Stimulated activated CD8-positive, alpha-beta memory T cell treated with anti-CD3 and anti-CD28 coated beads, Interleukin-7, amount 100 ng/mL, for 48 hours (primary cell): ENCODE results near the gene SPHK1.

ENCODE experiments used
- DNase-seq, 2 donors: peaks; one replicate each; pipeline ENCODE4 v3.0.0-alpha.2; 2020; ENCODE audit warnings: low read depth in 1 of 2; ENCODE audit errors: extremely low read depth in 1 of 2

Gene SPHK1

DNA sequence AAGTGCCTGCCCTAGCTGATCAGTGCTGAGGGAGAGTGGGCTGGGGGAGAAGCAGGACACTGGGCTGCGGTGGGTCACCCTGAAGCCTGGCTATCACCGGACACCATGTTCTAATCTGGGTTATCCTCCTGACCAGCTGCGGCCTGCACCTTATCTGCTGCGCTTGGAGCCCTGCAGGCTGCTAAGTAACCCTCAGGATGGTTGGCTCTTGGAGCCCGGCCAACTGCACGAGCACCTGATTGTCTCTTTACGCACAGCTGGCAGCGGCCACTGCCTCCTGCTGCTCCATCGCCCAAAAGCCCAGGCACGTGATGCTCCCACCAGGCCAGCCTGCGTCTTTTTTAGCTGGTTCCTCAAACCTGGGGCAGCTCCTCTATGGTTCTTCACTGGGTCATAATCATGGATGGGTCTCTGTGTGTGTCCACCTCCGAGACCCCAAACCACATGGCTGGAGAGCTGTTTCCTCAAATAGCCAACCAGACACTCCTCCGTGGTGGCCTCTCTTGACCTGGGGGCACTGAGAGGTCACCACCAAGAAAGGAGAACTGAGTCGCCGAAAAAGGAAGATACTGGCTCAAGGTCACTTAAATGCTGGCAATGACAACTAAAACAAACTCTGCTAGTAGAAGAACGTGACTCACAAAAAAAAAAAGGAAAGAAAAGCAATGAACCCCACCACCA is 21.7 kb downstream of the SPHK1 start:
- DNase-seq, result no peak

DNA sequence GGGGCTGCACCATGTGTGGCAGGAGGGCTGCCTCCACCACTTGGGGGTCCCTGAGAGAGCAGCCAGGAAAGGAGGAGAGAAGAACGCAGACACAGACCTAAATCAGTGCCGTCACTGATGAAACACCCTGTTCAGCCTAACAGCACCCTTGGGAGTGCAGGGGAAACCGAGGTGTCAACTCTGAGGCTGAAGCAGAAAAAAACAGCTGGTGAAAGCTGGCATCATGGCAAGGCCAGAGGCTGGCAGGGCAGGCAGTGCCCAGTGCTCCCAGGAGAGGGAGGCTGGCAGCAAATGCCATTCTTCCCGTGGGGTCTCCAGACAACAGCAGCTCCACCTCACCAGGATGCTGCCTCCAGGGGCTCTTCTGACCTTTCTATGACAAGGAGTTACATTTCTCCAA is 23.1 kb downstream of the SPHK1 start:
- no peak for DNase-seq

DNA sequence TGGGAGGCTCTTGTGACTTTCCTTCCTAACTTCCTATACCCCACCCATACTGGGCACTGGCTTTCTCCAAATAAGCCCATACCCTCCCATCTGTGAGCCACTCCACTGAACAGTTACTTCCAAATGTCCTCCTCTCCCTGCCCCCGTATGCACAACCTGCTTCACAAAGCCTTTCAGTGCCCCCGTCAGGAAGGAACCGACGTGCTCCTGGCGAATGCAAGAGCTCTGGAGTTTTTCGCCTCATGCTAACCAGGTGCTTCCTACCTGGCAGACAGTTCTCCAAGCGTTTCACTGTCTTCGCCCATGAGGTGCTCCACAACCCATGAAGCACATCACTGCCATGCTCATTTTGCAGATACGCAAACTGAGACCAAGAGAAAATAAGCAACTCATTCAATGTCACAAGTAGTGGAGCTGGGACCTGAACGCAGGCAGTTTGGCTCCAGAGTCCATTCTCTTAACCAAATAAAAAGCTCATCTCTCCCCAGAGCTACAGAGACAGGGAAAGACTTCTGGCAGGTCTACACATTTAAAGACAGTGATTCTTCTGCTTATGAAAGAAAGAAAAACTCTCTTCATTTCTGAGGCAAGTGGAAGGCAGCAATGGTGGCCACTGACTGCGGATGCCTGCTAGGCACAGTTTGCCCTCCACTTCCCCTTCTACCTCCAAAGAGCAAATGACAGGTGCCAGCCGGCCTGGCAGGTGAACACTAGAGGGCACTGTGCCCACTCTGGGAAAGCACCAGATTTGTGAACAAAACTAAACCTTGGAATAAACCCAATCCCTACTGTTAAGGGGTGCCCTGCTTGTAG is 23.8 kb downstream of the SPHK1 start:
- peak in 1 of 2 donors; percentile 27 for DNase-seq

DNA sequence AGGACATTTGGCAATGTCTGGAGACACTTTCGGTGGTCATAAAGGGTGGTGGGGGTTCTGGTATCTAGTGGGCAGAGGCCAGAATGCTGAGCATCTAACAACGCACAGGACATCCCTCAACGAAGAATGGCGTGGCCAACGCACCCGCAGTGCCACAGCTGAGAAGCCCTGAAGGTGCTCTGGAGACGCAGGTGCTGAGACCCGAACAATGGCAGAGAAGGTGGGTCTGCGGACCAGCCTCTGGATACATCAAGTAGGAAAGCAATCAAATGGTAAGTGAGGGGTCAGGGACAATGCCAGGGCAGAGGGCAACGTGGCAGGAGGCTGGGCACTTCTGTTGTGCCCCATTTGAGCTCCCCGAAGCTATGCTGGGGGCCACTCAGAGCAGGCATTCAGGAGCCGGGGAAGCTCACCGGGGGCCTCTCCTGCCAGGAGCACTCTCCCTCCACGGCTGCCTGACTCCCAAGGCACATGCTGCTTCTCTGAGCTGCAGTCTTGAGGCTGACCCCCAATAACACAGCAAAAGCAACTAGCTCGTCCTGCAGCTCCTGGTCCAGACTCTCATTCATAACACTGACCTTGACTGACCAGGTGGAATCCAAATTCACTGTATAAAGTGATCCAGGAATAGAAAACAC is 26.0 kb downstream of the SPHK1 start:
- DNase-seq, result no peak

DNA sequence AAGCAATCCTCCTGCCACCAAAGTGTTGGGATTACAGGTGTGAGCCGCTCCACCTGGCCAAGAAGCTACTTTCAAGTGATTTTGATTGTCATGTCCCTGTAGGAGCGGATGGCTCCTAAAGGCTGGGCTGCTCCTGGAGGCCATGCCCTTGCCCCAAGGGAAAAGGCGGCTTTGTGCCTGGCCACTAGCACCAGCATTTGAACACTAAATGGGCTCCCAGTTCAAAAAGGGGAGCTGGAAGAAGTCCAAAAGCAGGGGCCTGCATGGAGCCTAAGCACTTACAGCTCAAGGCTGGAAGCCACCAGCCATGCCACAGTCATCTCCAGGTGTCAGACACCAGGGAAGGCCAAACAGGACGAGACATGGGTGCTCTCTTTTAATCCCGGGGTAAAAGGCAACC is 26.8 kb downstream of the SPHK1 start:
- DNase-seq, result no peak

DNA sequence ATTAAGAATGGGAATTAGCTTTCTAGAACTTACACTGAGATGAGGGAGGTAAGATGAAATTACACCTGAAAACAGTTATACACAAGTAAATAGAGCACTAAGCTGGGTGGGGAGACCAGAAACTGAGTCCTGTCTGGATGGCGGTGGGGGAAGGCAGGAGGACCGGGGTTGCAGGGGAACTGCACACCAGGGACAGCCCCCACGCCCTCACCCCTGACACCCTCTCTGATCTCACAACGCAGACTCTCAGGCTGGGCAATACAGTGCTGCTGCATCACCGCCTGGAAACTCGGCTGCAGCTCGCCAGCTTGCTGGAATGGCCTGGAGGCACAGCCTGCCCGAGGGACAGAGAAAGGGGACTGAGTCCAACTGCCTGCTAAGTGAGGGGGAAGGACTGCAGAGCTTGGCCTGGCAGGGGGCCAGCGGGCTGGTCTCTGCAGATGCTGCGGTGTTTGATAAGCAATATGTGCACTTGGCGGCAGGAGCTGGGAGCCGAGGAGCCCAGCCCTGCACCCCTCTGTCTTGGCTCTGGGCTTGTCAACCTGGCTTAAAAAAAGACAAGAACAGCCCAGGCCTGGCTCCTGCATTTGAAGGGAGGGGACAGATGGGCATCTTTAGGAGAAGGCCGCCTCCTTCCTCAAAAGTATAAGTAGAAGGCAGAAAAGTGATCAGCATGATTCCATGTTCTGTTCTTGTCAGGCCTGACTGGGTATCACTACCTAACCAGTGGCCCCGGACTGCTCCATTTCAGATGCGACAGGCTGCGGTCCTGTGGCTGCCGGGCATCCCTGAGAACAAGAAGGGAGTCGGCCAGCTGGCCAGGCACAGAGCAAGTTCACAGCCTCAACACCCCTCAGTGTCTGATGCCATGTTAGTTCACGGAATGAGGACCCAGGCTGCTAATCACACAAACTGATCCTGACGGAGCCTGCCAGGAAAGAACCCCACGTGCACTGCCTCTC is 30.2 kb downstream of the SPHK1 start:
- DNase-seq, result no peak

DNA sequence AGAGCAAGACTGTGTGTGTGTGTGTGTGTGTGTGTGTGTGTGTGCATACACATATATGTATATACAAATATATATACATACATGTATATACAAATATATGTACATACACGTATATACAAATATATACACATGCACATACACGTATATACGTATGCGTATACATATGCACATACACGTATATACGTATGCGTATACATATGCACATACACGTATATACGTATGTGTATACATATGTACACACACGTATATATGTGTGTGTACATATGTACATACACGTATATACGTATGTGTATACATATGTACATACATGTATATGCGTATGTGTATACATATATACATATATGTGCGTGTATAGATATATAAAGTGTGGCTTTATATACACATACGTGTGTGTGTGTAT is 31.4 kb downstream of the SPHK1 start:
- no peak for DNase-seq

DNA sequence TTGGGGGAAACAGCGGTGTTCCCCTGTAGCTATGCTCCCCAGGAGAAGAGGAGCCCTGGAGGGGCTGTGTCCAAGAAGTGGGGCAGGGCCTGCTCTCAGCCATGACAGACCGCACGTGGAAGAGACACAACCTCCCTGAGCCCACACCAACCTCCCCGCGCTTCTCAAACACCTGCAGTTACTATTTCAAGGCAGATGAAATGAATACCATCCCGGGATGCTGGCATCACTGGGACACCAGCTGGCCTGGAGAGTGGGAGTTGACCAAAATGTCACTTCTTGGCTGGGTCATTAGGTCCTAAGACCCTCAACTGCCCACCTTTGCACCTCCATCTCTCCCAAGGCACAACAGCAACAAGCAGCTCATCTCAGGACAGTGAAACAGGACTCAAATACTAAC is 32.0 kb downstream of the SPHK1 start:
- no peak for DNase-seq

DNA sequence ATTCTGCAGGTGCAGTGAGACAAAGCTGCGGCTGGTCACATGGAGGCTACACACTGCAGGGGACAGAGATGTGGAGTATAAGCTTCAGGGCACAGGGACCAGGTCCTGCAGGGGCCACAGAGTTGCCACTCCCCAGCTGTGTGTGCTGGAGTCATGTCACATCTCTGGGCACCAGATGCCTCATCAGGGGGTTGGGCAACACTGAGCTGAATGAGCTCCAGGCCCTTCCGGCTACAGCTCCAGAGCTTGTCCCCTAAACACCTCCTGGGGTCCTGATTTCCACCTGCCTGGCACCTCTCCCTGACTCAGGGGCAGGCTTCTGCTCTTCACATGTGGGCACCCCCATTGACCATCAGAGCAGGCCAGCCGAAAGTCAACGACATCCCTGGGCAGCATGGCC is 32.5 kb downstream of the SPHK1 start:
- no peak for DNase-seq

DNA sequence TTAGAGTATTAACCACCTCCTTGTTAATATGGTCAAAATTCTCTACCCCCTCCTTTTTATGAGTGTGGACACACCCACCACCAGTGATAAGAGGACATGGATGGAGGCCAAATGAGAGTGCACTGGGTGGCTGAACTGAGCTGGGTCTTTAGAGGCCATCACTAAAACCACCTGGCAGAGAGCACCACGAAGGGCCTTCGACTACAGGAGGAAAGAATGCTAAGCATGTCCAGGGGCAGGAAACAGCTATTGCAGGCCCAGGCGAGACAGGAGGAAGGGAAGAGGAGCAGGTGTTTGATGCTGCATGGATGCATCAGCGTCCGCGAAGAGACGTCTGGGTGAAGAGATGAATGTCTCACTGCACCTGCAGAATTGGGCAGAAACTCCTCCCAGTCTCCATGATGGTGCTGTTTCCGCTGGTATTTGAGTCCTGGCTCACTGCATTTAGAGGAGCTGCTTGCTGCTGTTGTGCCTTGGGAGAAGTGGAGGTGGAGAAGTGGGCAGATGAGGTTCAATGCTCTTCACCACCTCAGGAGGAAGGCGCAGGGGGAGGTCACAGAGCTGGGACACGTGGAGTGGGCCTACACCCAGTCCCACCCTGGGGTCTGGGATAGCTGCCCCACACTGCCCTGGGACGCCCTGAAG is 33.2 kb downstream of the SPHK1 start:
- DNase-seq, result no peak

DNA sequence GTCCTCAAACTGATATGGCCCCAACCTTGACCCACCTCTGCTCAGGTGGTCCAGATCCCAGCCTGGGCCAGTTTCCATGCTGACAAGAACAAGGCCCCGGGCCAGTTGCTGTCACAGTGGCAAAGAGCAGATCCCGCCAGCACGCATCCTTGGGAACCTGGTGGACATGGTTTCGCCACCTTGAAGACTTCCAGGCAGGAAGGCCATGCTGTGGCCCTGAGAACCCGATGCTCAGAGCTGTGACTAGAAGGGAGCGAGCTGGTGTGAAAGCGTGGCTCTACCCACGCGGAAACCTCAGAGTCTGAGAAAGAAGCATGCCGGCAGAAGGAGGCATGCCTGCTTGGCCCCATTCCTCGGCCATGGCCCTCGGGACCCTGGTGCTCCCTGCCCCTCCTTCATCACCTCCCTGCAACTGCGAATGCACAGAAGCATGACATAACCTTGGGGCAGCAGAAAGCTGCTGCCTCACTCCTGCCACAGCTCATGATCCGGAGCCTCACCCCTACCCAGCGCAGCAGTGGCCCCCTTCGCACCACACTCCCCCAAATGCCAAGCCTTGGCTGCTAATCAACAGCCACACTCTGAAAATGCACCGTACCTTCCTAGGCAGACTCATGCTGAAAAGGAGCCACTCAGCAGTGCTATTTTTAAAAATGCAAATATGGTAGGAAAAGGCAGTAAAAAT is 35.3 kb downstream of the SPHK1 start:
- no peak for DNase-seq

DNA sequence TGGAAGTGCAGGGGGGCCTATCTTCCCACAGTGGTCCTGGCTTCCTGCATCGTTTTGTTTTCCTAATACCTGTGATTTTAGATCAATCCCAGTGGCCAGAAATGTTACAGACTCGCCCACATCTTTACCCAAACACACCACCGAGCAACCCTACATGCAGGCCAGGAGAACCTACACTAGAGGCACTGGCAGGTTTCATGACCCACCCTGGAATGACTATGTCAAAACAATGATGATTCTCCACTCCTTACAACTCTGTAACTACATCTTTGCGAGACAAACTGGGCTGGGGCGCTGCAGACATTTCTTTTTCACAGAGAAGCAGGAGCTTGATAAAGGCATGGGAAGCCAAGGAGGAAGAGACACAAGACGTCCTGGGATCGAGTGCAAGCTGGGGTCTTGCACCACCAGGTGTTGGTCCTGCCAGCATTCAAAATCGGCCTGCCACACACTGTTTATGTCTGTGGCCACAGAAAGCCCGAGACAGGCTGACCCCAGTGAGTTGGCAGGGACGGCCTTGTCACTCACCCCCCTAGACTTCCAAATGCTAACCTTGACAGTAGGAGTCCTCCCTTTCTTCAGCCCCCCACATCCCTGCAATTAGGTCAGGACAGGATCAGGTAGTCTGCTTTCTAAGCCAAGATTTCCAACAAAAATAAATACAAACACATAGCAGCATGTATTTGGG is 36.1 kb downstream of the SPHK1 start:
- DNase-seq, result no peak

DNA sequence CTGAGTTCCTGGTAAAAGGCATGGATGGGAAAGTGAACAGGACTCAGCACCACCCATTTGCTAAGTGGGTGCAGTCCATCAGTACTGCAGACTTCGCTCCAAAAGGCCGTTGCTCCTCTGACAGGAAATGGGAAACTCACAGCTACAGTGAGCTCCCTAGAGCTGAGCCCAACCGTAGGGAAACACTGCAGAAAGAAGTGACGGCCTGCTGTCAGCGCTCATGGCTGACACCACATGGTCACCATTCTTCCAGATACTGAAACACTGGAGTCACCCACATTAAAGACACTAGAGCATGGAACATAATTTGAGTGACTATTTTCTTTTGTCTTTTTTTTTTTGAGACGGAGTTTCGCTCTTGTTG is 36.6 kb downstream of the SPHK1 start:
- DNase-seq, result no peak

DNA sequence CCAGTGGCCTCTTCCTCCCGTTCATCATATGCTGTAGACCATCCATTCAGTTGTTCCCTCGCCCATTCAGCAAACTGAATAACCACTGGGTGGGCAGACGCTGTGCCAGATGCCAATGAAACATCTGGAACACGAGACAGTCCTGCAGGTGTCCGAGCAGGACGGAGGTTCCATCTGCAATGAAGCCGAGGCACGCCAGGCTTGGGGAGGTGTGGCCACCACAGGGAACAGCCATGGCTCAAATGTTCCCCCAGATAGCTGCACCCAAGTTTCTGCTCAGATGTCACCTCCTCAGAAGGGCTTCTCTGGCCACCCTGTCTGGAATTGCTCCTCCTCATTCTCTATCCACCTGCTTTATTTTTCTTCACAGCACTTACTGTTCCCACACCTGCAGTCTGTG is 38.0 kb downstream of the SPHK1 start:
- DNase-seq, result no peak

DNA sequence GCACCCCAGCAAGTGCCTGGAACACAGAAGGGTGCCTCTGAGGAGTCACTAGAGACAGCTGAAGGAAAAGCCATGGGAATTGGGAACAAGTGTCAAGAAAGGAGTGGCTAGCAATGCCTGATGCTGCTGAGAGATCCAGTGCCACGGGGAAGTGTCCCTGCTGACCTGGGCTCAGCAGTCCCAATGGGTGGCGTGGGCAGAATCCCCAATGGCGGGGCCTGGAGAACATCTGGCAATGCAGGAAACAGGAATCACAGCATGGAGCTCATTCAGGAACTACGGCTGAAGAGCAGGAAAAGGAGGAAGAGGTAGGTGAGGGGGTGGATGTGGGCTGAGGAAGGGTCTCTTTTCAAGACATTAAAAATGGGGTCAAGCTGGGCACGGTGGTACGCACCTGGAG is 38.5 kb downstream of the SPHK1 start:
- no peak for DNase-seq

DNA sequence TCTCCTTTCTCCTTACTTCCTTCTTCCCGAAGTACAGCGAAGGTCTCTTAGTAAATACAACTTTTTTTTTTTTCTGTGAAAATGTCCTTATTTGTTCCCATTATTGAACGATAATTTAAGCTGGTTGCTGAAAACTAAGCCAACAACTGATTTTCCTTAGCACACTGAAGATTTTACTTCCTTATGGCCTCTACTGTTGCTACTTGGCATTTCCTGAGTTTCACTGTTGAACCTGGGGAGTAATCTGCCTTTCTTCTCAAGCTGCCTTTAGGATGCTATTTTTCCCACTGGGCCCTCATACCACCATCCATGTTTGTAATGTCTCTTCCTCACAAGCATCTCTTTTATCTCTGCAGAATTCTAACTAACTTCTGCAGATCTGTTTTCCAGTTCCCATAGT is 42.4 kb downstream of the SPHK1 start:
- no peak for DNase-seq

DNA sequence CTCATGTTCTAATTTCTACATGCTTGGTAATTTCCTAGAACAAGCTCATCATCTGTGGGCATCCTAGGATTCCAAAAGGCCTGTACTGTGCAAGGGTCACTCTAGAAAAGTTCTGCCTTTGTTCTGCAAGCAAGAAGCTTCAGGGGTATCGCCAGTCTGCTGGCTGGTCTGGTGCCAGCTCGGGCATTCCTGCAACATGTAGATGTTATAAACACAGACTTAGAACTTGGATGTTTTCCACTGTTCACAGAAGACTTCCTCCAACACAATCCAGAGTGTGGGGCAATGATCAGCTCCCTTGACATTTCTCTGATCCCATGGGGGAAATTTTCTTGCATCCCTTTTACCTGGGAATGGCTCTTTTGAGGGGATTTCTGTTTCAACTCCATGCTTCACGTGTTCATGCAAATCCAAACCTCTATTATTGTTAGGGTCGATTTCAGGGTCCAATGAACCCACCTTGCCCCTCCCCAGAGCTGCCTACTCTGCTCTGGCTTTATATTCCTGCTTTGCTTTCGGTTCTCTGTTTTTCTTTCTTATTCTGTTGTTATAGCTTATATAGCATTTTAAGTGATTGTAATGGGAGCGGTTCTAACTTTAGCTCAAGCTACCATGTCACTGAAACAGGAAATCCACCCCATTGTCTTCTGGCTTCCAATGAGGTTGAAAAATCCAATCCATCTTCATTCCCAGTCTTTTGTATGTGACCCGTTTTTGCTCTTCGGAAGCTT is 43.3 kb downstream of the SPHK1 start:
- no peak for DNase-seq

DNA sequence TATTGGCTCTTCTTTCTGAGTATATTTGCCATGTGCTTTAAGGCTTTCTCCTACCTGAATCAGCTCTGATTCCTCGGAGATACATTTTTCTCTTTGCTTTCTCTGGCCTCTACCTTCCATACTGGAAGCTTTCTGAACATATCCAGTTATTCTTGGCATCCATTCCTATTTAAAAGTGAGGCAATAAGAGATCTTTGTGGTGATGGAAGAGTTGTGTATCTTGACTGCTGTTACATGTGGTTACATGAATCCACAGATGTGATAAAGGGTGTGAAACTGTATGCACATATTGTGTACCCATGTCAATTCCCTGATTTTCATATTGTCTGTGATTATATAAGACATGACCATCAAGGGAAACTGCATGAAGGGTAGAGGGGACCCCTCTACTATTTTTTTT is 44.1 kb downstream of the SPHK1 start:
- no peak for DNase-seq

DNA sequence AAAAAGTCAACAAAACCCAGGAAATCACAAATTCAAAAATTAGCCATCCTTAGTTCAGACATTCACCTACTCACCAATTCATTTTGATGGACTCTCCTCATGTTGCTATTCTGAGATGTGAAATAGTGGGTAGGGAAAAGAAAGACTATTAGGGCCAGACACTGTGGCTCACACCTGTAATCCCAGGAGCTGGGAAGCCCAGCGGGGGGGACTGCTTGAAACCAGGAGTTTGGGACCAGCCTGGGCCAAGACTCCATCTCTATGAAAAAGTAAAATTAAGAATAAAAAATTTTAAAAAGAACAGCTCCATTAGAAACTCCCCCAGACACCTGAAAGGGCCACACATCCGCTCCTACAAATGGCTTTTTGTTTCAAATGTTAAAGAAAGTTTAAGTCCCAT is 47.1 kb downstream of the SPHK1 start:
- DNase-seq, result no peak
